ENCODE results near the gene EMC6.

Gene EMC6

DNA sequence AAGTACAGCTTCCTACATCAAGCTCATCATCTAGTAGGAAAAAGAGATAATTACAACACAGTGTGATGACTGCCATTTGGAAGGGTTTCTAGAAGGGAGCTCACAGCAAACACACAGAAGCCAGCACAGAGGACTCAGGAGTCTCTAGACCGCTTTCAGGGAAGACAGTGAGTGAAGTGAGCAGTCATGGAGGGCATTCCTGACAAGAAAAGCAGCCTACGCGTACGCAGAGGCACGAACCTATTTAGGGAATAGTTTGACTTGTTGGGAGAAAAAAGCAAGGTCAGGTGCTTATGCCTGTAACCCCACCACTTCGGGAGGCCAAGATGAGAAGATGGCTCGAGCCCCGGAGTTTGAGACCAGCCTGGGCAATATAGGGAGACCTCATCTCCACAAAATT lies 46.7 kb downstream of the EMC6 start:
- Histone ChIP-seq H3F3A (ENCODE audit: control insufficient read depth, insufficient read depth) (peaks cover 15% of the 10 kb centered on the region), H3K9me2 (replicated peaks; ENCODE audit: control insufficient read depth, low read length) (no peaks in the 10 kb centered on the region), H3K9me3 (ENCODE audit: control insufficient read depth, insufficient read depth, low read length) (no peaks in the 10 kb centered on the region), H3K27me3 (ENCODE audit: control insufficient read depth, low read length) (no peaks in the 10 kb centered on the region), H3K4me2 (ENCODE audit: low read length) (no peak overlapping the region), H4K20me1 (ENCODE audit: control insufficient read depth, insufficient read depth, low read depth, low read length) (no peaks in the 10 kb centered on the region), H3K4me3 (ENCODE audit: low read length) (no peak overlapping the region), H3K4me1 (ENCODE audit: control insufficient read depth, low read length) (peaks cover 51% of the 10 kb centered on the region), H3K27ac (ENCODE audit: low read depth, low read length) (no peak overlapping the region), H3K36me3 (ENCODE audit: control insufficient read depth, low read length) (peaks cover 73% of the 10 kb centered on the region), H3K79me2 (ENCODE audit: control insufficient read depth, low read length) (peaks cover 9% of the 10 kb centered on the region)
- TF ChIP-seq, protein P1, sequence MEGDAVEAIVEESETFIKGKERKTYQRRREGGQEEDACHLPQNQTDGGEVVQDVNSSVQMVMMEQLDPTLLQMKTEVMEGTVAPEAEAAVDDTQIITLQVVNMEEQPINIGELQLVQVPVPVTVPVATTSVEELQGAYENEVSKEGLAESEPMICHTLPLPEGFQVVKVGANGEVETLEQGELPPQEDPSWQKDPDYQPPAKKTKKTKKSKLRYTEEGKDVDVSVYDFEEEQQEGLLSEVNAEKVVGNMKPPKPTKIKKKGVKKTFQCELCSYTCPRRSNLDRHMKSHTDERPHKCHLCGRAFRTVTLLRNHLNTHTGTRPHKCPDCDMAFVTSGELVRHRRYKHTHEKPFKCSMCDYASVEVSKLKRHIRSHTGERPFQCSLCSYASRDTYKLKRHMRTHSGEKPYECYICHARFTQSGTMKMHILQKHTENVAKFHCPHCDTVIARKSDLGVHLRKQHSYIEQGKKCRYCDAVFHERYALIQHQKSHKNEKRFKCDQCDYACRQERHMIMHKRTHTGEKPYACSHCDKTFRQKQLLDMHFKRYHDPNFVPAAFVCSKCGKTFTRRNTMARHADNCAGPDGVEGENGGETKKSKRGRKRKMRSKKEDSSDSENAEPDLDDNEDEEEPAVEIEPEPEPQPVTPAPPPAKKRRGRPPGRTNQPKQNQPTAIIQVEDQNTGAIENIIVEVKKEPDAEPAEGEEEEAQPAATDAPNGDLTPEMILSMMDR (IDR thresholded peaks at IDR 0.05; ENCODE audit: low read depth, low read length, poor library complexity, severe bottlenecking), result no peak
- TF ChIP-seq EZH2phosphoT487 (IDR thresholded peaks at IDR 0.05; ENCODE audit: borderline replicate concordance, low read length), result no peak

GRCh38 chr17:3718201-3718600 lies 49.6 kb downstream of the EMC6 start:
- Histone ChIP-seq H3K79me2 (ENCODE audit: control insufficient read depth, low read length) (peaks cover 29% of the 10 kb centered on the region), H3K27ac (ENCODE audit: low read depth, low read length) (no peak overlapping the region), H3K4me3 (ENCODE audit: low read length) (no peak overlapping the region), H3K27me3 (ENCODE audit: control insufficient read depth, low read length) (no peaks in the 10 kb centered on the region), H3K4me1 (ENCODE audit: control insufficient read depth, low read length) (peaks cover 43% of the 10 kb centered on the region), H4K20me1 (ENCODE audit: control insufficient read depth, insufficient read depth, low read depth, low read length) (no peaks in the 10 kb centered on the region), H3K9me3 (ENCODE audit: control insufficient read depth, insufficient read depth, low read length) (no peaks in the 10 kb centered on the region), H3K9me2 (replicated peaks; ENCODE audit: control insufficient read depth, low read length) (no peaks in the 10 kb centered on the region), H3K36me3 (ENCODE audit: control insufficient read depth, low read length) (peaks cover 73% of the 10 kb centered on the region), H3F3A (ENCODE audit: control insufficient read depth, insufficient read depth) (peaks cover 5% of the 10 kb centered on the region; the same call in 1 of the 2 replicates), H3K4me2 (ENCODE audit: low read length) (no peak overlapping the region)
- TF ChIP-seq, protein P1 (IDR thresholded peaks at IDR 0.05; ENCODE audit: low read depth, low read length, poor library complexity, severe bottlenecking), result no peak
- no peak for TF ChIP-seq EZH2phosphoT487 (IDR thresholded peaks at IDR 0.05; ENCODE audit: borderline replicate concordance, low read length)

DNA sequence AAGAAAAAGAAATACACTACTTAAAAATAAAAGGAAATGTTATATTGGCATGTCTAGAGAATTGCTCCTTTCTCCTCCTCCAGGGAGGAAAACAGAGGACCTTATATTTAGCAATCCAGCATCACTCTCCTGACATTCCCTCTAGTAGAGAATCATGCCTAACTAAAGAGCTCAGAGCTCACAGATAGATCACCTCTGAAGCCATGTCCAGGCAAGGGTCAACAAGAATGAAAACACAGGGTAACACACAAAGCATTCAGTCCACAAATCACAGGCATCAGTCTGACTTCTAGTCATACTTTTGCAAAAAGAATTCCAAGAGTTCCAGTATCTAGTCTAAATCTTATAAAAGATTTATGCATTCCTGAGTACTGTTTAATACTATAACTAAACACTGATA lies 50.7 kb downstream of the EMC6 start:
- Histone ChIP-seq H3K4me1 (ENCODE audit: control insufficient read depth, low read length) (peaks cover 41% of the 10 kb centered on the region), H3K79me2 (ENCODE audit: control insufficient read depth, low read length) (peaks cover 38% of the 10 kb centered on the region), H3K9me2 (replicated peaks; ENCODE audit: control insufficient read depth, low read length) (no peaks in the 10 kb centered on the region), H3K27me3 (ENCODE audit: control insufficient read depth, low read length) (no peaks in the 10 kb centered on the region), H3K4me2 (ENCODE audit: low read length) (no peak overlapping the region), H3F3A (ENCODE audit: control insufficient read depth, insufficient read depth) (peaks cover 5% of the 10 kb centered on the region; the same call in 1 of the 2 replicates), H3K9me3 (ENCODE audit: control insufficient read depth, insufficient read depth, low read length) (no peaks in the 10 kb centered on the region), H4K20me1 (ENCODE audit: control insufficient read depth, insufficient read depth, low read depth, low read length) (peaks cover under 1% of the 10 kb centered on the region), H3K4me3 (ENCODE audit: low read length) (no peak overlapping the region), H3K36me3 (ENCODE audit: control insufficient read depth, low read length) (peaks cover 80% of the 10 kb centered on the region), H3K27ac (ENCODE audit: low read depth, low read length) (no peak overlapping the region)
- TF ChIP-seq, protein P1 (IDR thresholded peaks at IDR 0.05; ENCODE audit: low read depth, low read length, poor library complexity, severe bottlenecking), result no peak
- no peak for TF ChIP-seq EZH2phosphoT487 (IDR thresholded peaks at IDR 0.05; ENCODE audit: borderline replicate concordance, low read length)

Data from DOHH2 (cell line).